BLaER1 treated with 17β-estradiol and CSF1 and Interleukin-3, amounts not matched to agents 10 nM and 100 nM (cell line): ENCODE data around the gene ZNF653.
"Not testable (repeated sequence)": the region's sequence is repeated elsewhere in the genome, so short reads cannot be mapped to it uniquely, and the experiment has no call there.

Source experiments
- H3K27ac ChIP-seq, 11 experiments: shearing (Covaris generic); formaldehyde crosslinking; 2 replicates each; pipeline ENCODE4 v1.8.1; 2022
- H3K27me3 ChIP-seq, 11 experiments: shearing (Covaris generic); formaldehyde crosslinking; 2 replicates each; pipeline ENCODE4 v1.8.1; 2022
- H3K36me3 ChIP-seq, 11 experiments: shearing (Covaris generic); formaldehyde crosslinking; 2 replicates each; pipeline ENCODE4 v1.8.1; 2022
- H3K4me1 ChIP-seq, 10 experiments: shearing (Covaris generic); formaldehyde crosslinking; 2 replicates each; pipeline ENCODE4 v1.8.1; 2022
- H3K4me2 ChIP-seq, 11 experiments: shearing (Covaris generic); formaldehyde crosslinking; 2 replicates each; pipeline ENCODE4 v1.8.1; 2022
- H3K4me3 ChIP-seq, 10 experiments: shearing (Covaris generic); formaldehyde crosslinking; 2 replicates each; pipeline ENCODE4 v1.8.1; 2022
- H3K9ac ChIP-seq, 11 experiments: shearing (Covaris generic); formaldehyde crosslinking; 2 replicates each; pipeline ENCODE4 v1.8.1; 2022
- H3K9me3 ChIP-seq, 11 experiments: shearing (Covaris generic); formaldehyde crosslinking; replicated peaks in 1 of 11; 2 replicates each; pipeline ENCODE4 v1.8.1; 2022
- H4K20me1 ChIP-seq, 11 experiments: shearing (Covaris generic); formaldehyde crosslinking; 2 replicates each; pipeline ENCODE4 v1.8.1; 2022
- Cebpa-rat ChIP-seq, 11 experiments: shearing (Covaris generic); IDR thresholded peaks; 2 replicates each; pipeline ENCODE4 v1.8.1; 2022

ZNF653 gene

DNA sequence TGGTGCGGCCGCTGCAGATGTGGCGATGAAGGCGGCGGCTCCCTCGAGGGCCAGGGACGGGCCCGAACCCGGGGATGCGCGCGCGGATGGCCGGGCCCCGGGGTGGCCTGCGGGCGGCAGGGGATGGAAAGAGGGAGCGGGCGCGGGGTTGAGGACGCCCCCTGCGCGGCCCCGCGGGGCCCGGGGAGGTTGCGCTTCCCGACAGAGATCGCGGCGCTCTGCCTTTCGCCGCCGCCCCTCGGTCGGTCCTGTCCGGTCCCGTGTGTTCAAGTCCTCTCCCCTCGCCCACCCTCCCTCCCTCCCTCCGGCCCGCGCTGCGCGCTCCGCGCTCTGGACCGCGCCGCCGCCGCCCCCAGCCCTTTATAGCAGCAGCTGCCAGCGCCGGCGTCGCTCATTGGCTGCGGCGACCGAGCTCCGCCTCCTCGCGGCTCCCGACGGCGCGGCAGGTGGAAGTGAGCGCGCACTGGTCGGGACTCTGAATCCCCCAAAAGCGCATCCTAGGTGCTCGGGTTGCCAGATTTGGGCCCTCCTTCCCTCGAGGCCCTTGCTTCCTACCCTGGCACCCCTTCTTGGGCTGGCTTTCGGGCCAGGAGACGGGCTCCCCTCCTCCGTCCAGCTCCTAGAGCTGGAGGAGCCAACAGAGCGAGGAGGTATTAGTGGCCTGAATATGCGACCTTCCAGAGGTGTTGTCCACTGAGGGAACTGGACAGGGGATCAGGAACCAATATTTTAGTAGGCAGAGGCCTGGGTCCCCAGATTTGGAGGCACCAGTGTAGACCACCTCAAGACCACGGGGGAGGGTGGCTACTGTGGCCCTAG lies 24.7 kb downstream of the ZNF653 start, which contains the start of gene ELAVL3:
Gene ELAVL3 (minus strand): TSS at position 332 of the 819 bp plus-strand sequence. CDS start 438 bp downstream, outside the sequence.
- Histone ChIP-seq H3K4me1 (peaks cover 23 to 44% (median 34%) of the 10 kb centered on the region in 10 experiments), H3K36me3 (no peaks in the 10 kb centered on the region), H4K20me1 (peaks cover 0 to 11% (median 0%) of the 10 kb centered on the region in 11 experiments; a peak in 2 of 22 replicates), H3K27ac (no peak within 1 kb of the TSS), H3K9ac (no peak within 1 kb of the TSS; a peak in 1 of 22 replicates), H3K9me3 (no peaks in the 10 kb centered on the region), H3K4me2 (peak within 1 kb of the TSS; percentile 80 to 94 (median 88)), H3K27me3 (peaks cover 9 to 34% (median 23%) of the 10 kb centered on the region in 11 experiments; a peak in 19 of 22 replicates), H3K4me3 (peak within 1 kb of the TSS in 9 of 10 experiments; percentile 50 to 67 (median 56); a peak in 11 of 20 replicates)
- TF ChIP-seq Cebpa-rat (IDR thresholded peaks at IDR 0.05), result no peak

GRCh38 chr19:11479898-11480714 lies 25.5 kb downstream of the ZNF653 start:
- Histone ChIP-seq H3K36me3 (no peaks in the 10 kb centered on the region), H3K9ac (no peak overlapping the region), H3K4me3 (no peak overlapping the region), H3K27ac (no peak overlapping the region), H3K27me3 (peaks cover 9 to 34% (median 23%) of the 10 kb centered on the region in 11 experiments; a peak in 19 of 22 replicates), H4K20me1 (peaks cover 0 to 9% (median 0%) of the 10 kb centered on the region in 11 experiments; a peak in 2 of 22 replicates), H3K4me2 (peak overlapping the region in 1 of 11 experiments; percentile 13; a peak in 1 of 22 replicates), H3K9me3 (no peaks in the 10 kb centered on the region), H3K4me1 (peaks cover 23 to 44% (median 29%) of the 10 kb centered on the region in 10 experiments)
- no peak for TF ChIP-seq Cebpa-rat (IDR thresholded peaks at IDR 0.05)

GRCh38 chr19:11479090-11479897 lies 26.3 kb downstream of the ZNF653 start:
- H3K4me1 ChIP-seq, result peaks cover 18 to 43% (median 24%) of the 10 kb centered on the region in 10 experiments
- H3K9ac ChIP-seq, result no peak overlapping the region
- H3K27ac ChIP-seq, result no peak overlapping the region
- no peaks in the 10 kb centered on the region for H3K36me3 ChIP-seq
- H3K9me3 ChIP-seq, result no peaks in the 10 kb centered on the region
- H3K4me2 ChIP-seq, result peak overlapping the region in 5 of 11 experiments; percentile 33 to 48 (median 37); a peak in 8 of 22 replicates
- TF ChIP-seq Cebpa-rat (IDR thresholded peaks at IDR 0.05), result no peak
- H3K4me3 ChIP-seq, result no peak overlapping the region
- H4K20me1 ChIP-seq, result peaks cover 0 to 8% (median 0%) of the 10 kb centered on the region in 11 experiments; a peak in 2 of 22 replicates
- peaks cover 9 to 34% (median 23%) of the 10 kb centered on the region in 11 experiments; a peak in 19 of 22 replicates for H3K27me3 ChIP-seq

DNA sequence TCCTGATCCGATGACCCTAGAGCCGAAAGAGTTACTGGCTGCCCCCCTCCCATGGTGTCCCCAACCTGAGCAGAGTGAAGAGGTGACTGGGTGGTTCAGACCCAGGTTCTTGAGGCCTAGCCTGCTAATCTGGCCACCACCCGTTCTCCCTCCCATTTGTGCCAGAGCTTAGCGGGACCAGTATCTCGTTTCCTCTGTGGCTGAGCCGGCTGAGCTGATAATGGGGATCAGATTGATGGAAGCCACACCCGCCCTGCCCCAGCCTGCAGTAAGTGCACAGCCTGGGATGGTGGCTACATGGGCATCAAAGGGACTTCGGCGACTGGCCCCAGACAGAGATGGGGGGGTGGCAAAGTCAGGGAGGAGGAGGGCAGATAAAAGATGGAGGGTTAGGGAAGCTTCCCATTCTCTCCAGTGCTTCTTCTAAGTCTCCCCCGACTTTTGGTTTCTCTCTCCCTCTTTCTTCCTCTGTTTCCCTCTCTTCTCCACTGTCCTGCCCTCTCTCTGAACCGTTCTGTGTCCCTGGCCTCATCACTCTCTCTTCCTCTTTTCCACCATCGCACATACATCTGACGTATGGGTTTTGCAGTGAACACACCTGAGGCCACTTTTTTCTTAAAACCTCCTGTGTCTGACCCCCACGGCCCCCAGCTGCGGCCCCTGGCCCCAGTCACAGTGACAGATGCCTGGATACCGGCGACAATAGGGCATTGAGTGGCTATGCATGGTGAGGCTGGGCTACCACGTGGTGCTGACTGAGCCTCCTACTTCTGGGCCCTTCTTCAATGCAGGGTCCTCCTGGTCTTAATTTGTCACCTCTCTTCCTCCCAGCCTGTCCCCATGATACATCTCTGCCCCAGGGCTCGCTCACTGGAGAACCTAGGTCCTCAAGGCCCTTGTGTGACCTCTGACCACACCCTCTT lies 27.2 kb downstream of the ZNF653 start:
- H3K4me2 ChIP-seq, result peak overlapping the region in 5 of 11 experiments; percentile 33 to 48 (median 37); a peak in 9 of 22 replicates
- peaks cover 0 to 8% (median 0%) of the 10 kb centered on the region in 11 experiments; a peak in 2 of 22 replicates for H4K20me1 ChIP-seq
- no peaks in the 10 kb centered on the region for H3K9me3 ChIP-seq
- no peak overlapping the region for H3K4me3 ChIP-seq
- H3K36me3 ChIP-seq, result no peaks in the 10 kb centered on the region
- TF ChIP-seq Cebpa-rat (IDR thresholded peaks at IDR 0.05), result no peak
- H3K27me3 ChIP-seq, result peaks cover 9 to 34% (median 23%) of the 10 kb centered on the region in 11 experiments; a peak in 19 of 22 replicates
- no peak overlapping the region for H3K27ac ChIP-seq
- no peak overlapping the region for H3K9ac ChIP-seq
- peaks cover 13 to 37% (median 21%) of the 10 kb centered on the region in 10 experiments for H3K4me1 ChIP-seq

GRCh38 chr19:11475861-11476260 lies 29.8 kb downstream of the ZNF653 start:
- H3K9me3 ChIP-seq, result no peaks in the 10 kb centered on the region
- peaks cover 0 to 19% (median 8%) of the 10 kb centered on the region in 11 experiments; a peak in 13 of 22 replicates for H3K27me3 ChIP-seq
- TF ChIP-seq Cebpa-rat (IDR thresholded peaks at IDR 0.05), result no peak
- peaks cover 0 to 19% (median 6%) of the 10 kb centered on the region in 10 experiments; a peak in 9 of 20 replicates for H3K4me1 ChIP-seq
- H3K36me3 ChIP-seq, result no peaks in the 10 kb centered on the region
- H3K4me2 ChIP-seq, result no peak overlapping the region
- peaks cover 0 to 8% (median 0%) of the 10 kb centered on the region in 11 experiments; a peak in 2 of 22 replicates for H4K20me1 ChIP-seq
- H3K27ac ChIP-seq, result no peak overlapping the region
- H3K9ac ChIP-seq, result no peak overlapping the region
- H3K4me3 ChIP-seq, result no peak overlapping the region

GRCh38 chr19:11475343-11475742 lies 30.3 kb downstream of the ZNF653 start:
- not testable (repeated sequence) for H3K9ac ChIP-seq, H3K36me3 ChIP-seq, H3K4me2 ChIP-seq, H3K4me3 ChIP-seq, H4K20me1 ChIP-seq, H3K9me3 ChIP-seq, H3K27ac ChIP-seq
- Histone ChIP-seq H3K4me1 (peaks cover 0 to 19% (median 6%) of the 10 kb centered on the region in 10 experiments; a peak in 9 of 20 replicates), H3K27me3 (peaks cover 0 to 15% (median 5%) of the 10 kb centered on the region in 11 experiments; a peak in 13 of 22 replicates)

GRCh38 chr19:11473725-11474124 lies 31.9 kb downstream of the ZNF653 start:
- Histone ChIP-seq H3K4me1 (peaks cover 0 to 10% (median 3%) of the 10 kb centered on the region in 10 experiments; a peak in 9 of 20 replicates), H3K9ac (no peak overlapping the region), H3K4me3 (no peak overlapping the region), H3K9me3 (no peaks in the 10 kb centered on the region), H3K36me3 (no peaks in the 10 kb centered on the region), H3K27ac (no peak overlapping the region), H4K20me1 (peaks cover 0 to 7% (median 0%) of the 10 kb centered on the region in 11 experiments; a peak in 2 of 22 replicates), H3K4me2 (no peak overlapping the region), H3K27me3 (peaks cover 0 to 5% (median 0%) of the 10 kb centered on the region in 11 experiments; a peak in 6 of 22 replicates)
- TF ChIP-seq Cebpa-rat (IDR thresholded peaks at IDR 0.05), result no peak

GRCh38 chr19:11468266-11468845 lies 37.3 kb downstream of the ZNF653 start:
- H4K20me1 ChIP-seq, H3K27me3 ChIP-seq, H3K4me3 ChIP-seq, H3K9me3 ChIP-seq, H3K9ac ChIP-seq, H3K36me3 ChIP-seq, H3K27ac ChIP-seq, H3K4me2 ChIP-seq: not testable (repeated sequence)
- peaks cover 0 to 16% (median 5%) of the 10 kb centered on the region in 10 experiments; a peak in 9 of 20 replicates for H3K4me1 ChIP-seq
